ENCODE results near the gene PUS10. TPM values are rescaled to one million over a fixed set of nuclear protein-coding genes. Genes with fewer than 3 reads are reported as not detected.

Gene PUS10
- total RNA-seq, 1 donor from 2014 or later: 7.8 TPM

GRCh38 chr2:61011678-61012077, 6.4 kb downstream of the PUS10 start:
- no peak for ATAC-seq (ENCODE audit: low read depth)
- intact Hi-C loops (cut with micrococcal nuclease): no loop called here

GRCh38 chr2:61009355-61009754, 8.7 kb downstream of the PUS10 start:
- intact Hi-C loops (cut with micrococcal nuclease): no loop called here
- CTCF ChIA-PET: no interaction called here
- no peaks in the 10 kb centered on the region for H3K9me3 Mint-ChIP-seq

More at GRCh38 chr2:61011678-61012077, 6.4 kb downstream of the PUS10 start:
- no peaks in the 10 kb centered on the region for H3K27me3 Mint-ChIP-seq
- no peak for DNase-seq
- H3K4me1 Mint-ChIP-seq: peaks cover 11% of the 10 kb centered on the region
- peaks cover 2% of the 10 kb centered on the region for H3K36me3 Mint-ChIP-seq (ENCODE audit: low read depth)
- no peaks in the 10 kb centered on the region for H3K9me3 Mint-ChIP-seq
- ChIA-PET POLR2A (no interaction called here), CTCF (no interaction called here)
- no peak overlapping the region for H3K4me3 Mint-ChIP-seq
- no peak overlapping the region for H3K27ac Mint-ChIP-seq
- no peak for TF ChIP-seq CTCF (IDR thresholded peaks at IDR 0.05)

GRCh38 chr2:61006486-61007105, 11.5 kb downstream of the PUS10 start:
- TF ChIP-seq CTCF (IDR thresholded peaks at IDR 0.05): no peak
- no peaks in the 10 kb centered on the region for H3K27me3 Mint-ChIP-seq
- DNase-seq (no peak), ATAC-seq (ENCODE audit: low read depth) (no peak)
- H3K9me3 Mint-ChIP-seq: no peaks in the 10 kb centered on the region
- POLR2A ChIA-PET: no interaction called here
- no peaks in the 10 kb centered on the region for H3K4me1 Mint-ChIP-seq
- CTCF ChIA-PET: no interaction called here
- H3K36me3 Mint-ChIP-seq (ENCODE audit: low read depth): peaks cover 2% of the 10 kb centered on the region
- intact Hi-C loops (cut with micrococcal nuclease): no loop called here
- H3K27ac Mint-ChIP-seq: no peak overlapping the region
- no peak overlapping the region for H3K4me3 Mint-ChIP-seq

More at GRCh38 chr2:61009355-61009754, 8.7 kb downstream of the PUS10 start:
- Mint-ChIP-seq H3K36me3 (ENCODE audit: low read depth) (peaks cover 2% of the 10 kb centered on the region), H3K4me1 (peaks cover 3% of the 10 kb centered on the region), H3K27ac (no peak overlapping the region), H3K4me3 (no peak overlapping the region), H3K27me3 (no peaks in the 10 kb centered on the region)
- no peak for TF ChIP-seq CTCF (IDR thresholded peaks at IDR 0.05)
- ATAC-seq (ENCODE audit: low read depth) (no peak), DNase-seq (no peak)
- POLR2A ChIA-PET: no interaction called here

GRCh38 chr2:61005736-61006135, 12.3 kb downstream of the PUS10 start:
- H3K36me3 Mint-ChIP-seq (ENCODE audit: low read depth): peaks cover 2% of the 10 kb centered on the region
- H3K4me1 Mint-ChIP-seq: no peaks in the 10 kb centered on the region
- no peaks in the 10 kb centered on the region for H3K9me3 Mint-ChIP-seq
- CTCF ChIA-PET: no interaction called here
- no peaks in the 10 kb centered on the region for H3K27me3 Mint-ChIP-seq
- H3K27ac Mint-ChIP-seq: no peak overlapping the region
- H3K4me3 Mint-ChIP-seq: no peak overlapping the region
- ATAC-seq (ENCODE audit: low read depth) (no peak), DNase-seq (no peak)
- TF ChIP-seq CTCF (IDR thresholded peaks at IDR 0.05): no peak
- intact Hi-C loops (cut with micrococcal nuclease): no loop called here
- POLR2A ChIA-PET: interaction anchor here (0.6 kb wide), 1 partner anchor 283 kb away, joined by 4 read pairs; no protein-coding TSS in a partner anchor

GRCh38 chr2:60998628-60999545, 19.2 kb downstream of the PUS10 start:
- no peaks in the 10 kb centered on the region for H3K36me3 Mint-ChIP-seq (ENCODE audit: low read depth)
- ATAC-seq (ENCODE audit: low read depth) (peak; percentile 70), DNase-seq (no peak)
- no peaks in the 10 kb centered on the region for H3K27me3 Mint-ChIP-seq
- no peak overlapping the region for H3K4me3 Mint-ChIP-seq
- H3K9me3 Mint-ChIP-seq: no peaks in the 10 kb centered on the region
- peak overlapping the region; percentile 75 for H3K27ac Mint-ChIP-seq
- peaks cover 42% of the 10 kb centered on the region for H3K4me1 Mint-ChIP-seq
- intact Hi-C loops (cut with micrococcal nuclease): loop anchor here (1.0 to 10.0 kb wide), 7 partner anchors 37 to 444 kb away; partner anchors contain the start of gene BCL11A
- ChIA-PET POLR2A (interaction anchor here (0.8 to 3.2 kb wide), 11 partner anchors 27 to 242 kb away, joined by 3 to 29 read pairs (median 5); partner anchors contain the start of genes PAPOLG and REL), CTCF (interaction anchor here (0.8 to 4.4 kb wide), 35 partner anchors 12 to 1974 kb away, joined by 3 to 50 read pairs (median 5); partner anchors contain the start of genes PEX13 and PUS10)
- TF ChIP-seq CTCF (IDR thresholded peaks at IDR 0.05): no peak

Data from activated B cell treated with CpG ODN at 0.5 μM for 24 hours (primary cell).